ENCODE data around the gene TMEM91.
"Not testable (repeated sequence)": the region's sequence is repeated elsewhere in the genome, so short reads cannot be mapped to it uniquely, and the experiment has no call there.

TMEM91 gene

DNA sequence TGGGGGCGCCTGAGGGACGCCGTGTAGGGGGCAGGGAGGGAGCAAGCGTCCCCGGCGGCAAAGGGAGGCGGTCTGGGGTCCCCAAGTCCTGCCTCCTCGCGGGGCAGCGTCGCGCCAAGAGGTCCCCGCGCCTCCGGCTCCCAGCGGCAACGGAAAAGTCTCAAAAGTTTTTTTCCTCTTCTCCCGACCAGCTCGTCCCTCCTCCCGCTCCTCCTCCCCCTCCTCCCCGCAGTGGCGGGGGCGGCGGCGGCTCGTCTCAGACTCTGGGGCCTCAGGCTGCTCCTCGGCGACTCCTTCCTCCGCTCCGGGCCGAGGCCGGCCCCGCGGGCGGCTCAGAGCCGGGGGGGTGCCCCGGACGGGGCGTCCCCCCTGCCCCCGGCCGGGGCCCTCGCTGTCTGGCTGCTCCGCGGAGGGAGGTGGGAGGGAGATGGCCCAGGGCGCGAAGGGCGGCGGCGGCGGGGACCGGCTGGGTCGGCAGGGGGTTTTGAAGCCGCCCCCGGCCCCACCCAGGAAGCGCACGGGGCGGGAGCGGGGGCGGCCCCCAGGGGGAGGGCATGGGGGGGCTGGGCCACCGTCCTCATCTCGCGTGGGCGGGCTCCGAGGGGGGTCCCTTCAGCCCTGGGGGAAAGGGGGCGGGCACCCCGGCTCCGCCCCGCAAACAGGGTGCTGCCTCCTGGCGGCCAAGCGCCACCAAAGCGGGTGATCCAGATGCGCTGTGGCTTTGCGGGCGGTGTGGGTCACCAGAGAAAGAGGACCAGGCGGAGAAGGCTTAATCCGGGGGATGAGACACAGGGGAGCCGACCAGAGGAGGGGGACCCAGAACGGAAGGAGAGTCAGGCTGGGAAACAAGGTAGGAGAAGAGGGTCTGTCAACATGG lies 22.6 kb upstream of the TMEM91 start, which contains the start of gene TGFB1:
Gene TGFB1, minus strand, starts transcription at position 457 of the 877 bp plus-strand sequence. CDS start 878 bp downstream, outside the sequence.
- no peak for DNase-seq (ENCODE audit: low read depth, low spot score)

DNA sequence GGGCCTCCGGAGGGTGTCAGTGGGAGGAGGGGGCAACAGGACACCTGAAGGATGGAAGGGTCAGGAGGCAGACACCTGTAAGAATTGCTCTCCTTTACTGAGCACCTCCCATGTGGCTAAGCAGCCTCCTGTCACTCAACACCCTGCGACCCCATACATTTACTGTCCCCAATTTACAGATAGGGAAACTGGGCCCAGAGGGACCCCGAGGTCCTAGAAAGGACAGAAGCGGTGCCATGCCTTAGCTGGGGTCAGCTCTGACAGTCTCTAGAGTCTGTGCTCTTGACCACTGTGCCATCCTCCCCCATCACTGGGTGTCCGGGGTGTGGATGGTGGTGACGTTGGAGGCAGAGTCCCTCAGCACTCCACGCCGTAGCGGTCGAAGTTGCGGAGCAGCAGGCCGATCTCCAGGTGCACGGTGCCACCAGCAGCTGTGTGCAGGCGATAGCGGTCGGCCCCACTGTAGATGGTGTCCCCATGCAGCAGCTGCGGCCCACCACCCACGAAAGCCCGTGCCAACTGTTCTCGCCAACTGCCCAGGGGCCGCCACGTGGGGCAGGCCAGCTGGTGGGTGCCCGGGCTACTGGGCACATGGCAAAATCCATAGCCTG lies 21.9 kb upstream of the TMEM91 start:
- DNase-seq (ENCODE audit: low read depth, low spot score), result no peak

DNA sequence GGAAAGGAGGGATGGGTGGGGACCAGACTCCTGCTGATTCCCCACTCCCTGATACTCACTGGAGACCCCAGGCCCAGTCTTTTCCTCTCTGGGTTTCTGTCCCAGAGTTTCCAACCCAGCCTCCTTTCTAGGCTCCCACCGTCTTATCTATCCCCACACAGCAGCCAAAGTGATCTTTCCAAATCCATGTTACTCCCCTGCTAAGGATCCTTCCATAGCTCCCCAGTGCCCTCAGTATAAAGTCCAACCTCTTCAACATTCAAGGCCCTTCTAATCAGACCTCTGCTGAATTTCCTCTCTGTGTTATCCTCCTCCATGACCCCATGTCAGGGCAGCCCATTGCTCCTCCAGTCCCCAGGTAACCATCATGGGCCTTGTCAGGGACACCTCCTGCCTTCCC lies 21.3 kb upstream of the TMEM91 start:
- DNase-seq (ENCODE audit: low read depth, low spot score), result no peak

DNA sequence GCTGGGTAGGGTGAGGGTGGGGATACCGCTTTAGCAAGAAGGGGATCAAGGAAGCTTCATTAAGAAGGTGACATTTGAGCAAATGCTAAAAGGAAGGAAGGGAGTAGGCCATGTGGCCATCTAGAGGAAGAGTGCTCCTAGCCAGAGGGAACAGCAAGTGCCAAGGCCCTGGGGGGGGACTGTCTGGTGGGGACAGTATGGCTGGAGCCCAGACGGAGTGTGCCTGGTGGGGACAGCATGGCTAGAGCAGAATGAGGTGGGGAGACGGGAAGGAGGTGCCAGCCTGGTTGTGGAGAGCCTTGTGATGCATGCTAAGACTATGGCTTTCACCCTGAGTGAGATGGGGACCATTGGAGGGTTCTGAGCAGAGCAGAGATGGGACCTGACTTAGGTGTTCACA lies 20.5 kb upstream of the TMEM91 start:
- no peak for DNase-seq (ENCODE audit: low read depth, low spot score)

DNA sequence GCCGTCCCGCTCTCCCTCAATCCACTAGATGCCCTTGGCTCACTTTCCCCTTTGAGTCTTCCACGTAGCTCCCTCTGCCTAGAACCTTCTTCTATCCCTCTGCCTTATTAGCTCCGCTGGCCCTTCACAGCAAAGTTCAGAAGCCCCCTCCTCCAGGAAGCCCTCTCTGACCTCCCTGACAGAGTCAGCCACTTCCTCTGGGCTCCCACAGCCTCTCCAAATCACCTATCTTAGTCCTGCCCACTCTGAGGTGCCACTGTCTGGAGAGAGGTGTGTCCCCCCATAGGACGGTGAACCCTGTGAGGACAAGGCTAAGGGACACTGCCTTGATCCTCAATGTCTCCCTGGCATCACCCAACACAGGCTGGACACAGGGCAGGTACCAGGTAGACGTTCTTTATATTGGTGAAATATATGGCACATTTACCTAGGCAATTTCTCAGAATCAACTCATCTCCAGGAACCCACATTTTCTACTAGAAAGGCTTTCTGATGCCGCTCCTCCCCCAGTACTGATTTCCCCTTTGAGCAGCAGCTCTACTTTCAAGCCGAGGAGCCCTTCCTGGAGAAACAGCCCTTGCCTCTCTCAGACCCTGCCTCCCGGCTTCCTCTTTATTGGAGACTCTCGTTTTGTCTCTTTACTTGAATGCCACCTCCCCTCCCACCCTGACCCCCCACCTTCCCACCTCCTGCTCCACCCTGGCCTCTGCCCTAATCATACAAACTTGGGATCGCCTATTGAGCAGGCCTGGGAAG lies 19.2 kb upstream of the TMEM91 start:
- no peak for DNase-seq (ENCODE audit: low read depth, low spot score)

DNA sequence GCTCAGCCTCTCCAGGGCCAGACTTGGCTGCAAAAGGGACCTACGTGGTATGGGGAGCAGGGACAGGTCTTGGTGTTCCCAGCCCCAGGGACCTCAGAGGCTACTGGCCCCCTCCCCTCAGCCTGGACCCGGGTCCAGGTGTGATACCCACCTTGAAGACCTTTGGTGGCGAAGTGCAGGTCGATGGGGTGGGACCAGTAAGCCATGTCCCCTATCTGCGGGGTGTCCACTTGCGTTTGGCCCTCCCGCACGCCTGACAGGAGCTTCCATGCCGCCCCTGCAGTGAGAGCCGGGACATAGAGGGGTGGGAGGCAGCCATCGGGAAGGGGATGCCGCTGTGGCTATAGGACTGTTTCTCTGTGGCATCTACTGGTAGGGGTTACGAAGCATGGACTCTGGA lies 18.6 kb upstream of the TMEM91 start:
- no peak for DNase-seq (ENCODE audit: low read depth, low spot score)

DNA sequence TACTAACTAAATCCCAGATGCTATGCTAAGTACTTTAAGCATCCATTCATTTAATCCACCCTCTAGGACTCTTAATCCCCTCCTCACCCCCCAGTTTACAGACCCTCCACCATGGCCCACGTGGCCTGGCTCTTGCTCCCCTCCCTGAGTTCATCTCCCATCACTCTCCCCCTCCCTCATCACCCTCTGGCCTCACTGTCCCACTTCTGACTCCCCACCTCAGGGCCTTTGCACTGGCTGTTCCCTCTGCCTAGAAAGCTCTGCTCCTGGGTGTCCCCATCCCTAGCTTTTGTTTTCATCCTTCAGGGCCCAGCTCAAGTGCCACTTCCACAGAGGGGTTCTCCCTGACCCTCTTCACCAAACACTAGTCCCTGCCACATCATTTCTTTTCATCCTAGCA lies 16.6 kb upstream of the TMEM91 start:
- DNase-seq (ENCODE audit: low read depth, low spot score), result no peak

DNA sequence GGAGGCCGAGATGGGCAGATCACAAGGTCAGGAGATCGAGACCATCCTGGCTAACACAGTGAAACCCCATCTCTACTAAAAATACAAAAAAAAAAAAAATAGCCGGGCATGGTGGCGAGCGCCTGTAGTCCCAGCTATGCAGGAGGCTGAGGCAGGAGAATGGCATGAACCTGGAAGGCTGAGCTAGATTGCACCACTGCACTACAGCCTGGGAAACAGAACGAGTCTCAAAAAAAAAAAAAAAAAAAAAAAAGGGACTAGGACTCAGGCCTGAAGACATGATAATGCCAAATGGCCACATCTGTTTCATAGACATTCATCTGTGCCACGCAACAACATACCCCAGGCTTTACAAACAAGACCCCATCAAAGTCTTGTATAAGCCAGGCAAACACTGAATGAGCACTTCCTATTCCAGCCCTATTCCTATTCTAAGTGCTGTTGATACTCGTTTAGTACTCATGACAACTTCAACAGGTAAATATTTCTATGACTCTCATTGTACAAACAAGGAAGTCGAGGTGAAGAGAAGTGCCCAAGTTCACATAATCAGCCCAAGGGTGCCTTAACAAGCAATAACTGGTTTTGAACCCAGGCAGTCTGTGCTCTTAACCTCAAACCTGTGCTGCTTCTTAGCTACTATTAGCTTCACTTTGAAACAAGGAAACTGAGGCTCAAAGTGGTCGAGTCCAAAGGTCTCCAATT lies 14.0 kb upstream of the TMEM91 start:
- no peak for DNase-seq (ENCODE audit: low read depth, low spot score)

DNA sequence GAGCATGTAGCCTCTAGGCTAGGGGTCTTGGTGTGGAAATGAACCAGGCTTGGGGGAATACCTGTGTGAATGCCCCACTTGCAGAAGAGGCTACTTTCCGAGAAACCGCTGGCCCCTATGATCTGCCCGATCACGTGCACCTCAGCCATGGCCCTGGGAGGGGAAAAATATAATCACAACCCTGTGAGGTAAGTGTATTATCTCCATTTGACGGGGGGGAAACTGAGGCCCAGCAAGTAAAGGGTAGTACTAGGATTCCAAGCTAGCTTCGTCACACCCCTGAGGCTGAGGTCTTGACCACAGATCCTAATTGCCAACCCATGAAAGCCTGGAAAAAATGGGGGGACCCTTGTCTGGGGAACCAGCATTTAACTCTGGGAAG lies 13.0 kb upstream of the TMEM91 start:
- no peak for DNase-seq (ENCODE audit: low read depth, low spot score)

DNA sequence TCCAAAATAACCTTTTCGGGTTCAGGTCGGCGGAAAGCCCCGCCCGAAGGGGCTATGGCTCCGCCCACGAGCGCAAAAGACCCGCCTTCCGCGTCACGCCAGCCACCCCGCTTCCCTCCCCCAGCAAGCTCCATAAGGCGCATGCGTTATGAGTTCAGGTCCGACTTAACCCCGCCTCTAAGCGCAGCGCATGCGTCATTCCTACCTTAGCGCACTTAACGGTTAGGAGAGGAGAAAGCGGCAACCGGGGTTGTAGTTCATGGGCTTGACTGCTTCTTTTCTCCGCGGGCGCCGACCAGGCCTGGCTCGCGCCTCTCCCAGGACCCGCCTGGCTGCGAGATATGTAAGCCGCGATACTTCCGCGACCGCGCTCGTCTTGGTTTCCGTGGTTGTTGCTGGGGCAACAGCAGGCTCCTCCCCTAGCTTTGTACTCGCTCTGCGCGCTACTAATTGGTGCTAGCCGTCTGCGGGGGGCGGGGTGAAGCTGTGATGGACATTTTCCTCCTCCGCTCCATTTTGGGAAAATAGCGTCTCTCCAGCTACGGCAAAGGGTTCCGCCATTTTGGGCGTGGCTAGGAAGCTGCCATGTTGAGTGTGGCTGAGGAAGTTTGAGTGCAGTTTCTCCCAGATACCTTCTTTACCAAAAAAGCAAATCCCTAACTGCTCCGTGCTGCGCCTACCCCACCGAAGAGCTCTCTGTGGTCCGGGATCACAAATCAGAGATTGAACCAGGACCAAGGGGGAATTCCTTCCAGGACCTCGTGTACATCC lies 12.4 kb upstream of the TMEM91 start, which contains the start of gene B9D2:
Gene B9D2, minus strand, starts transcription at position 397 of the 771 bp plus-strand sequence. CDS start 630 bp downstream, outside the sequence.
- peak; percentile 95 for DNase-seq (ENCODE audit: low read depth, low spot score)

DNA sequence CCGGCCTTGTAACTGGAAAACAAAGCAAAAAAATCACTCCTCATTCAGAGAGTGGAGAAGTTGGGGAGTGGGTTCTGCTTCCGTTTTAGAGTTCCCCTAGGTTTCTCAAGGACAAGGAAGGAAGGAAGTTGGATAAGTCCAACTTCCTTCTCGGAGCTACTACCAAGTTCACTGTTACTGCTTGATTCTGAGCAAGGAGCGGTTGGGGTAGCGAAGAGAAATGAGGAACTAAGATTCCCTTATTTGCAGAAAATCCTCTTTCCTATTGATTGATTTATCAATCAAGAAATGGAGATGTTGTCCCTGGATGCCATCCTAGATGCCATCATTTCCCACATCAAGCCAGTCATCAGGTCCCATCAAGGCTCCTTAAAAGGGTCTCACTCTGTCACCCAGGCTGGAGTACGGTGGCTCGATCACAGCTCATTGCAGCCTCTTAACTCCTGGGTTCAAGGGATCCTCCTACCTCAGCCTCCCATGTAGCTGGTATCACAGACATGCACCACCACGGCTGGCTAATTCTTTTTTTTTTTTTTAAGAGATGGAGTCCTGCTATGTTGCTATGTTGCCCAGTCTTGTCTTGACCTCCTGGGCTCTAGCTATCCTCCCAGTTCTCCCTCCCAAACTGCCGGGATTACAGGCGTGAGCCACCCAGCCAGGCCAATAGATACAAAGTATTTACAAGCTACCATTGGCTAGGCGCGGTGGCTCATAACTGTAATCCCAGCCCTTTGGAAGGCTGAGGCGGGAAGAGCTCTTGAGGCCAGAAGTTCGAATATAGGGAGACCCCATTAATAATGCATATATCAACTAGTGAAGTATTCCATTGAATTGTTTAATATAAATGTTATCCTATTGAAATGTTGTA lies 11.6 kb upstream of the TMEM91 start:
- no peak for DNase-seq (ENCODE audit: low read depth, low spot score)

DNA sequence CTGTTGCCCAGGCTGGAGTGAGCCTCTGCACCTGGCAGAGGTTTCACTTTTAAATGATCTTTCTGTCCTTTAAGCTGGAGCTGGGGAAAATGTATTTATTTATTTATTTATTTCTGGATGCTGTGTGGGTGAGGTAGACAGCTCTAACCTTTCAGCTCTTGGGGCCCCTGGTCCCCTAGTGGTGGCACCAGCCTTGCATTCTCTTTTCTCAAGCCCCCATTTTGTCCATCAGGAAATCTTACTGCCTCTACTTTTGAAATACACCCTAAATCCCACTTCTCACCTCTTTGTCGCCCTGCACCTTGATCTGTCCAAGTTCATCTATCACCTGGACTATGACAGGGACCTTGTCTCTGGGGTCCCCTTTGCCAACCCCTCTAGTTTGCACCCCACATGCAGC lies 10.2 kb upstream of the TMEM91 start:
- DNase-seq (ENCODE audit: low read depth, low spot score), result no peak

DNA sequence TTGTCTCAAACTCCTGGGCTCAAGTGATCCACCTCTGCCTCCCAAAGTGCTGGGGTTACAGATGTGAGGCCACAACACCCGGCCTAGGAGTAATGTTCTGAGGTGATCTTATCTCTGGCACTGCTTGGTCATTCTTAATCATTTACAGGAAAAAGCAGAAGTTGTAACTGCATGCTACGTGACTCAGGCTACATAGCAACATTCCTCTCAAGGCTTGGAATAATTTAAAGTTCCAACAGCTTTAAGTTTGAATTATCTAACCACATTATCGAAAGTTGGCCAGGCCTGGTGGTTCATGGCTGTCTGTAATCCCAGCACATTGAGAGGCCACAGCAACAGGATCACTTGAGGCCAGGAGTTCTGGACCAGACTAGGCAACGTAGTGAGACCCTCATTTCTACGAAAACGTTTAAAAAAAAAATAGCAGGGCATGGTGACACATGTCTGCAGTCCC lies 8.5 kb upstream of the TMEM91 start:
- no peak for DNase-seq (ENCODE audit: low read depth, low spot score)

DNA sequence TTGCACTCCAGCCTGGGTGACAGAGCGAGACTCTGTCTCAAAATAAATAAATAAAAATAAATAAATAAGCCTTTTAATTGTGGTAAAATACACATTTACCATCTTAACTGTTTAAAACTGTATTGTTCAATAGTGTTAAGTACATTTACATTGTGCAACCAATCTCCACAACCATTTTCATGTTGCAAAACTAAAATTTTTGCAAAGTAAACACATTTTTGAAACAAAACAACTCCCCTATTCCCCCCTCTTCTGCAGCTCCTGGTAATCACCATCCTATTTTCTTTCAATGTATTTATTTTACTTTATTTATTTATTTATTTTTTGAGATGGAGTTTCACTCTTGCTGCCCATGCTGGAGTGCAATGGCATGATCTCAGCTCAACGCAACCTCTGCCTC lies 6.6 kb upstream of the TMEM91 start:
- DNase-seq (ENCODE audit: low read depth, low spot score), result no peak

DNA sequence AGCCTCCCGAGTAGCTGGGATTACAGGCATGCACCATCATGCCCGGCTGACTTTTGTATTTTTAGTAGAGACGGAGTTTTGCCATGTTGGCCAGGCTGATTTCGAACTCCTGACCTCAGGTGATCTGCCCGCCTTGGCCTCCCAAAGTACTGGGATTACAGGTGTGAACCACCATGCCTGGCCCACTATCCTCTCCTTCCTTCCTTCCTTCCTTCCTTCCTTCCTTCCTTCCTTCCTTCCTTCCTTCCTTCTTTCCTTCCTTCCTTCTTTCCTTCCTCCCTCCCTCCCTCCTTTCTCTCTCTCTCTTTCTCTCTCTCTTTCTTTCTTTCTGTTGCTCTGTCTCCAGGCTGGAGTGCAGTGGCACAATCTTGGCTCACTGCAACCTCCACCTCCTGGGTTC lies 5.2 kb upstream of the TMEM91 start:
- DNase-seq (ENCODE audit: low read depth, low spot score), result not testable (repeated sequence)

DNA sequence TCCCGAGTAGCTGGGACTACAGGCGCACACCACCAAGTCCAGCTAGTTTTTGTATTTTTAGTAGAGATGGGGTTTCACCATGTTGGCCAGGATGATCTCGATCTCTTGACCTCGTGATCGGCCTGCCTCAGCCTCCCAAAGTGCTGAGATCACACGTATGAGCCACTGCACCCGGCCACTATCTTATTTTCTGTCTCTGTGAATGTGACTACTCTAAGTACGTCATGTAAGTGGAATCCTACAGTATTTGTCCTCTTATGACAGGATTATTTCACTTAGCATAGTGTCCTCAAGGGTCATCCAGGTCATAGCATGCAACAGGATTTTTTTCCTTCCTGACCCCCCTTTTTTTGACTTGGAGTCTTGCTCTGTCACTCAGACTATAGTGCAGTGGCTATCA lies 4.8 kb upstream of the TMEM91 start:
- DNase-seq (ENCODE audit: low read depth, low spot score), result no peak

DNA sequence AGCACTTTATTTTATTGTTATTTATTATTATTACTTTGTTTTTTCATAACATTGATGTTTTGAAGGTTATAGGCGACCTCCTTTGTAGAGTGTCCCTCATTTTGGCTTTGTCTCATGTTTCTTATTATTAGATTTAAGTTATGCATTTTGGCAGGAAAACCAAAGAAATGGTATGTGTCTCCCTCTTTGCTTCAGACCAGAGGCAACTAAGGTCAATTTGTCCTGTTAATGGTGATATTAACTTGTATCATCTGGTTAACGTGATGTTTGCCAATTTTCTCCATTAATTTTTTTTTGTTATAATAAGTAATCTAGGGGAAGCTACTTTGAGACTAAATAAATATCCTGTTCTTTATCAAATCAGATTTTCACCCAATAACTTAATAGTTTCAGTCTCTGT lies 3.8 kb upstream of the TMEM91 start:
- no peak for DNase-seq (ENCODE audit: low read depth, low spot score)

DNA sequence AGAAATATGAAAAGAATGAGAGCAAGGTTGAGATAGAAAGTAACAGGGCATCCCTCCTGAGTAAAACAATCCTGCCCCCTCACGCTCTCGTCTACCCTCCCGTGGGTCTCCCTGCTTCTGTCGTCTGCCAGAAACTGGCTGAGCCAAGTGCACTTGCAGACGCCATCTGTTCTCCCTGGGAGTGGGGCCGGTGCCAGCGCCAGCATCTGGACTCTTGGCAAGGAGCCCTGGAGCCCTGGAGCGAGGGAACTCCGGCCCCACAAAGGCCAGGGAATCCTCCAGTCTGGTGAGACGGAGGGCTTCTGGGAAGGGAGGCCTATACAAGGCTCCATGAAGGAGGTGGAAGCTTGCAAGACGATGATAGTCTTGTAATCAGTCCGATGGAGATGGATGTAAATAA lies 2.3 kb upstream of the TMEM91 start:
- DNase-seq (ENCODE audit: low read depth, low spot score), result no peak

DNA sequence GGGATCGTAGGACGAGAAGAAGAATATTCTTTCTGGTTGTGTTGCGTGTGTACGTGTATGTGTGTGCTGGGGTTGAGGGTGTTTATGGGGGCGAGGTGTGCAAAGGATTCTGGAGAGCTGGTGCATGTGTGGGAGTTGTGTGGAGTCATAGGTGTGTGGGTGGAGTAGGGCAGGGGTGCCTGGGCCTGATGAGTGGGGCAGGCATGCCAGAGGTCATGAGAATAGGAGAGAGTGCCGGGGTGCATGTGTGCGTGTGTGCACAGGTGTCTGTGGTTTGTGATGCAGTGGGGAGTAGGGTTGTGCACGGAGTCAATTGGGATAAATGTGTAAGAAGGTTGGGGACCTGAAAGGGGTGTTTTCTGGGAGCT lies 649 bp downstream of the TMEM91 start:
- no peak for DNase-seq (ENCODE audit: low read depth, low spot score)
